ENCODE results near the gene LYPD3. TPM values are rescaled to one million over a fixed set of nuclear protein-coding genes. Genes with fewer than 3 reads are reported as not detected.

The LYPD3 gene
- polyA plus RNA-seq, 3 donors: 0.24 to 22.9 (median 0.48) TPM

DNA sequence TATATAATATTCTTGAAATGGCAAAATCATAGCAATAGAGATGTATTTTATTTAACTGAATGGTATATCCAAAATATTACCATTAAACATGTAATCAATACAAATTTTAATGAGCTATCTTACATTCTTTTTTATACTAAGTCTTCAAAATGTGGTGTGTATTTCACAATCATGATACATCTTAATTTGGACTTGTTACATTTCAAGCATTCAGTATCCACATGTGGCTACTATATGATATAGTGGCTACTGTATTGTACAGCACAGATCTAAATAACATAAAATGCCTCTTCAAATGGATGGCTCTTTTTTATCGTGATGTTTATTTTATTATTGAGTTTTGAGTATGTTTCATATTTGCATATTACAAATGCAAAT is 42.7 kb downstream of the LYPD3 start:
- Histone ChIP-seq H3K36me3 (replicated peaks in 1 of 2; ENCODE audit: control insufficient read depth in 1 of 2, insufficient read depth in 2 of 2, low read length in 2 of 2) (no peaks in the 10 kb centered on the region), H3K4me2 (replicated peaks; ENCODE audit: extremely low read depth, low read length, poor library complexity, severe bottlenecking) (no peak overlapping the region), H3K79me2 (ENCODE audit: insufficient read depth, low read length) (no peaks in the 10 kb centered on the region), H3K27me3 (ENCODE audit: control insufficient read depth in 2 of 2, insufficient read depth in 2 of 2, low read length in 2 of 2) (no peaks in the 10 kb centered on the region), H3K27ac (ENCODE audit: low read depth in 1 of 2, low read length in 2 of 2) (no peak overlapping the region), H3K4me1 (ENCODE audit: control insufficient read depth in 1 of 2, insufficient read depth in 2 of 2, low read length in 2 of 2) (no peaks in the 10 kb centered on the region), H4K20me1 (ENCODE audit: insufficient read depth, low read length) (no peaks in the 10 kb centered on the region), H3K4me3 (replicated peaks in 1 of 3; ENCODE audit: low read depth in 2 of 3, low read length in 3 of 3) (no peak overlapping the region), H2AFZ (ENCODE audit: insufficient read depth, low read depth, low read length, poor library complexity, severe bottlenecking) (no peak overlapping the region), H3K9ac (ENCODE audit: insufficient read depth, low read length, poor library complexity, severe bottlenecking) (no peak overlapping the region), H3K9me3 (replicated peaks in 1 of 2; ENCODE audit: control insufficient read depth in 1 of 2, insufficient read depth in 1 of 2, low read length in 2 of 2) (no peaks in the 10 kb centered on the region)
- H3K36me3 Mint-ChIP-seq: no peaks in the 10 kb centered on the region
- TF ChIP-seq, protein P1, sequence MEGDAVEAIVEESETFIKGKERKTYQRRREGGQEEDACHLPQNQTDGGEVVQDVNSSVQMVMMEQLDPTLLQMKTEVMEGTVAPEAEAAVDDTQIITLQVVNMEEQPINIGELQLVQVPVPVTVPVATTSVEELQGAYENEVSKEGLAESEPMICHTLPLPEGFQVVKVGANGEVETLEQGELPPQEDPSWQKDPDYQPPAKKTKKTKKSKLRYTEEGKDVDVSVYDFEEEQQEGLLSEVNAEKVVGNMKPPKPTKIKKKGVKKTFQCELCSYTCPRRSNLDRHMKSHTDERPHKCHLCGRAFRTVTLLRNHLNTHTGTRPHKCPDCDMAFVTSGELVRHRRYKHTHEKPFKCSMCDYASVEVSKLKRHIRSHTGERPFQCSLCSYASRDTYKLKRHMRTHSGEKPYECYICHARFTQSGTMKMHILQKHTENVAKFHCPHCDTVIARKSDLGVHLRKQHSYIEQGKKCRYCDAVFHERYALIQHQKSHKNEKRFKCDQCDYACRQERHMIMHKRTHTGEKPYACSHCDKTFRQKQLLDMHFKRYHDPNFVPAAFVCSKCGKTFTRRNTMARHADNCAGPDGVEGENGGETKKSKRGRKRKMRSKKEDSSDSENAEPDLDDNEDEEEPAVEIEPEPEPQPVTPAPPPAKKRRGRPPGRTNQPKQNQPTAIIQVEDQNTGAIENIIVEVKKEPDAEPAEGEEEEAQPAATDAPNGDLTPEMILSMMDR (IDR thresholded peaks at IDR 0.05): no peak
- DNase-seq: no peak
- peaks cover 2 to 4% (median 4%) of the 10 kb centered on the region in 3 donors for H3K27me3 Mint-ChIP-seq (ENCODE audit: low read depth in 3 of 3)
- no CpG with 5 or more reads among the region's 1 CpG for WGBS (ENCODE audit: insufficient coverage)
- no peak overlapping the region for H3K4me3 Mint-ChIP-seq
- peaks cover 4% of the 10 kb centered on the region for H3K4me1 Mint-ChIP-seq
- H3K27ac Mint-ChIP-seq: no peak overlapping the region
- intact Hi-C loops (cut with micrococcal nuclease): no loop called here
- H3K9me3 Mint-ChIP-seq: no peaks in the 10 kb centered on the region

- peak overlapping the region in 1 of 7 donors; percentile 10 for H3K27ac Mint-ChIP-seq
- H3K36me3 Mint-ChIP-seq: no peaks in the 10 kb centered on the region
- Histone ChIP-seq H3K27me3 (ENCODE audit: control insufficient read depth in 2 of 2, insufficient read depth in 2 of 2, low read length in 2 of 2) (no peaks in the 10 kb centered on the region), H3K4me1 (ENCODE audit: control insufficient read depth in 1 of 2, insufficient read depth in 2 of 2, low read length in 2 of 2) (peaks cover 3% of the 10 kb centered on the region in 2 donors), H2AFZ (ENCODE audit: insufficient read depth, low read depth, low read length, poor library complexity, severe bottlenecking) (no peak overlapping the region), H3K9me3 (replicated peaks in 1 of 2; ENCODE audit: control insufficient read depth in 1 of 2, insufficient read depth in 1 of 2, low read length in 2 of 2) (no peaks in the 10 kb centered on the region), H3K4me3 (replicated peaks in 1 of 3; ENCODE audit: low read depth in 2 of 3, low read length in 3 of 3) (no peak overlapping the region), H3K27ac (ENCODE audit: low read depth in 1 of 2, low read length in 2 of 2) (no peak overlapping the region), H3K4me2 (replicated peaks; ENCODE audit: extremely low read depth, low read length, poor library complexity, severe bottlenecking) (no peak overlapping the region), H4K20me1 (ENCODE audit: insufficient read depth, low read length) (no peaks in the 10 kb centered on the region), H3K9ac (ENCODE audit: insufficient read depth, low read length, poor library complexity, severe bottlenecking) (no peak overlapping the region), H3K79me2 (ENCODE audit: insufficient read depth, low read length) (no peaks in the 10 kb centered on the region), H3K36me3 (replicated peaks in 1 of 2; ENCODE audit: control insufficient read depth in 1 of 2, insufficient read depth in 2 of 2, low read length in 2 of 2) (no peaks in the 10 kb centered on the region)
- intact Hi-C loops (cut with micrococcal nuclease): no loop called here
- H3K27me3 Mint-ChIP-seq (ENCODE audit: low read depth in 3 of 3): peaks cover 0 to 4% (median 4%) of the 10 kb centered on the region in 3 donors
- H3K4me3 Mint-ChIP-seq: no peak overlapping the region
- no peaks in the 10 kb centered on the region for H3K9me3 Mint-ChIP-seq
- TF ChIP-seq, protein P1 (IDR thresholded peaks at IDR 0.05): no peak
- WGBS (ENCODE audit: insufficient coverage): no CpG with 5 or more reads among the region's 2 CpGs
- DNase-seq: no peak
- peaks cover 8% of the 10 kb centered on the region for H3K4me1 Mint-ChIP-seq
Observed at GRCh38 chr19:43422000-43422688, 43.3 kb downstream of the LYPD3 start.
